Natural killer cell (primary cell): ENCODE data around the gene FAF1. TPM values are rescaled to one million over a fixed set of nuclear protein-coding genes. Genes with fewer than 3 reads are reported as not detected.

Experiments
- ATAC-seq, 3 donors: fragments of 150-1000 bp in 2 of 3; fragments of 200-7000 bp in 1 of 3; cut with Tn5 transposase; 1 replicate in 1 of 3; 2 replicates in 2 of 3; pipeline ENCODE4 v1.10.0; 2021; ENCODE audit warnings: mild to moderate bottlenecking in 2 of 3, moderate library complexity in 2 of 3
- DNase-seq, 2 donors: peaks; one replicate each; pipeline versions ENCODE4 v3.0.0 to v3.0.0-alpha.2; 2013 to 2021; ENCODE audit warnings: mixed read lengths in 1 of 2
- H3K27ac ChIP-seq: one replicate; pipeline ENCODE4 v1.5.1; 2013; ENCODE audit warnings: mild to moderate bottlenecking, low read length
- H3K27me3 ChIP-seq: one replicate; pipeline ENCODE4 v1.6.1; 2013; ENCODE audit warnings: low read length; ENCODE audit not compliant: control insufficient read depth, insufficient read depth
- H3K36me3 ChIP-seq: one replicate; pipeline ENCODE4 v1.6.1; 2013; ENCODE audit warnings: low read length; ENCODE audit not compliant: control insufficient read depth, insufficient read depth
- H3K4me1 ChIP-seq: one replicate; pipeline ENCODE4 v1.6.1; 2013; ENCODE audit warnings: low read length; ENCODE audit not compliant: control insufficient read depth, insufficient read depth
- H3K4me3 ChIP-seq: one replicate; pipeline ENCODE4 v1.5.1; 2013; ENCODE audit warnings: low read length
- H3K9me3 ChIP-seq: one replicate; pipeline ENCODE4 v1.6.1; 2013; ENCODE audit warnings: low read length; ENCODE audit not compliant: control insufficient read depth, insufficient read depth
- H3K27ac Mint-ChIP-seq, 2 donors: one replicate each; pipeline ENCODE4 v1.8.0; 2022; ENCODE audit warnings: mild to moderate bottlenecking in 2 of 2, mixed read lengths in 2 of 2, moderate library complexity in 1 of 2
- H3K27me3 Mint-ChIP-seq, 2 donors: one replicate each; pipeline ENCODE4 v1.8.0; 2022; ENCODE audit warnings: low read depth in 2 of 2, mixed read lengths in 2 of 2
- H3K36me3 Mint-ChIP-seq: one replicate; pipeline ENCODE4 v1.8.0; 2022; ENCODE audit warnings: mixed read lengths
- H3K4me1 Mint-ChIP-seq, 2 donors: one replicate each; pipeline ENCODE4 v1.8.0; 2022; ENCODE audit warnings: mixed read lengths in 2 of 2
- H3K4me3 Mint-ChIP-seq: one replicate; pipeline ENCODE4 v1.8.0; 2022; ENCODE audit warnings: mild to moderate bottlenecking, moderate library complexity, mixed read lengths
- H3K9me3 Mint-ChIP-seq, 2 donors: one replicate each; pipeline ENCODE4 v1.8.0; 2022; ENCODE audit warnings: mixed read lengths in 2 of 2
- CTCF ChIP-seq: fragments of 200-600 bp; IDR thresholded peaks from one replicate; pipeline ENCODE4 v1.8.0; 2022; ENCODE audit warnings: antibody characterized with exemption
- whole genome bisulfite sequencing: methylation state at CpG from one replicate; pipeline ENCODE4 v1.1.7; 2013; ENCODE audit warnings: missing lambda C conversion rate; ENCODE audit not compliant: insufficient coverage; 5-methylcytosine and 5-hydroxymethylcytosine counted together
- intact Hi-C: fragments of 100-400 bp; cut with micrococcal nuclease; formaldehyde crosslinking; loops from one replicate; pipeline ENCODE4 v1.14.2; 2022
- total RNA-seq, 4 donors: library from RNA; stranded (reverse); fragments of 120-200 nt in 1 of 4; gene quantifications; one replicate each; pipeline versions ENCODE4 v1.2.3 to v1.2.4, GENCODE V29; 2013 to 2022

The FAF1 gene
- total RNA-seq, 3 donors from 2014 or later (not counting 1 experiment from before 2014, with no cell fraction given), result 56.8 to 59.7 (median 57.2) TPM

DNA sequence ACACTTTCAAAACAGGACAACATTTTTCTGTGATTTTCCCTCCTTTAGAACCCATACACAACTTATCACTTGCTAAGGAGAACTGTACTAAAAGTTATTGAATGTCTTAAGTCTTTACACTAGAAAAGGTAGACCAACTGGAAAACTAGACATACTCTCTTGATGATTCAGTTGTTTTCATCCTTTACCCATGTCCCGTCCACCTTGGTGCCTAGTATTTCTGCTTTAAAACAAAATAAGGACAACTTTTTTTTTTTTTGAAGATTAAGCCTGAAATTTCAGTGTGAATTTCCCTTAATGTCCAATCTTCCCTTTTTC is 14.5 kb upstream of the FAF1 start:
- Histone ChIP-seq H3K4me1 (peaks cover 21% of the 10 kb centered on the region), H3K27ac (no peak overlapping the region), H3K4me3 (no peak overlapping the region), H3K36me3 (no peaks in the 10 kb centered on the region), H3K9me3 (no peaks in the 10 kb centered on the region), H3K27me3 (no peaks in the 10 kb centered on the region)
- no peak for TF ChIP-seq CTCF
- H3K9me3 Mint-ChIP-seq, result no peaks in the 10 kb centered on the region
- no peak for ATAC-seq
- no peak overlapping the region for H3K27ac Mint-ChIP-seq
- intact Hi-C loops, result loop anchor here (10.0 kb wide), 2 partner anchors 50 to 1660 kb away; partner anchors contain the start of gene SHISAL2A
- H3K4me3 Mint-ChIP-seq, result no peak overlapping the region
- H3K36me3 Mint-ChIP-seq, result no peaks in the 10 kb centered on the region
- DNase-seq, result no peak
- no peaks in the 10 kb centered on the region for H3K27me3 Mint-ChIP-seq
- 93% methylated on average over 1 of the region's 1 CpG for WGBS
- peaks cover 35 to 39% of the 10 kb centered on the region in 2 donors for H3K4me1 Mint-ChIP-seq

- Histone ChIP-seq H3K36me3 (no peaks in the 10 kb centered on the region), H3K4me1 (peaks cover 21% of the 10 kb centered on the region), H3K4me3 (no peak overlapping the region), H3K9me3 (no peaks in the 10 kb centered on the region), H3K27ac (no peak overlapping the region), H3K27me3 (no peaks in the 10 kb centered on the region)
- TF ChIP-seq CTCF, result no peak
- no peaks in the 10 kb centered on the region for H3K27me3 Mint-ChIP-seq
- no peaks in the 10 kb centered on the region for H3K9me3 Mint-ChIP-seq
- H3K27ac Mint-ChIP-seq, result no peak overlapping the region
- WGBS, result 98% methylated on average over 12 of the region's 13 CpGs
- peaks cover 33 to 36% of the 10 kb centered on the region in 2 donors for H3K4me1 Mint-ChIP-seq
- intact Hi-C loops, result loop anchor here (10.0 kb wide), 2 partner anchors 49 to 1661 kb away; partner anchors contain the start of gene SHISAL2A
- ATAC-seq (no peak), DNase-seq (no peak)
- H3K36me3 Mint-ChIP-seq, result no peaks in the 10 kb centered on the region
- no peak overlapping the region for H3K4me3 Mint-ChIP-seq
Observed at GRCh38 chr1:50973875-50974617, 14.0 kb upstream of the FAF1 start.

DNA sequence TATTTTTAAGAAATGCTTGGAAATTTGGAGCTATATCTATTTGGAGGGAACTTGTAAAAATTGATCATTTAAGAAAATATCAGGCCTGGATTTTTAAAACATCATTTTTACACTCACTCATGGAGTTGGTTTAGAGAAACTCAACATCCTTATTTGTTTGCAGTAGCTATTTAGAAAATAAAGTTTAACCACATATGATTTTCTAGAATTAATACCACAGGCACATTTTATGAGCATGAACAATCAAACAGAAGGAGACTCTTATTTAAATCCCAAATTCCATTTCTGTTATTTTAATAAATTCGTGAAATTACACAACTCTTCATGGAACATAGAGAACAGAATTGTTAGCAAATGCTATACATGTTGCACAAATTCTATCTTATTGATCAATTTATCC is 13.2 kb upstream of the FAF1 start:
- H3K4me1 Mint-ChIP-seq, result peaks cover 25 to 28% of the 10 kb centered on the region in 2 donors
- WGBS, result 100% methylated on average over 1 of the region's 1 CpG
- DNase-seq, result no peak
- no peak overlapping the region for H3K27ac Mint-ChIP-seq
- Histone ChIP-seq H3K4me3 (no peak overlapping the region), H3K27ac (no peak overlapping the region), H3K27me3 (no peaks in the 10 kb centered on the region), H3K4me1 (peaks cover 13% of the 10 kb centered on the region), H3K36me3 (no peaks in the 10 kb centered on the region), H3K9me3 (no peaks in the 10 kb centered on the region)
- no peaks in the 10 kb centered on the region for H3K9me3 Mint-ChIP-seq
- no peak for ATAC-seq
- no peaks in the 10 kb centered on the region for H3K36me3 Mint-ChIP-seq
- TF ChIP-seq CTCF, result no peak
- intact Hi-C loops, result loop anchor here (10.0 kb wide), 2 partner anchors 48 to 1662 kb away; partner anchors contain the start of gene SHISAL2A
- no peak overlapping the region for H3K4me3 Mint-ChIP-seq
- no peaks in the 10 kb centered on the region for H3K27me3 Mint-ChIP-seq
